Neural cell (in vitro differentiated cells): ENCODE results near the gene RABGAP1L. TPM values are rescaled to one million over a fixed set of nuclear protein-coding genes. Genes with fewer than 3 reads are reported as not detected.

Experiments
- H2AFZ ChIP-seq: fragments of 200-600, 300-800 bp; sonication (generic), shearing (Covaris generic); 2 replicates; pipeline ENCODE4 v1.6.0; 2014; ENCODE audit warnings: low read depth, mild to moderate bottlenecking, antibody characterized with exemption, low read length, moderate library complexity
- H3F3A ChIP-seq: fragments of 200-600 bp; shearing (Covaris generic); 2 replicates; pipeline ENCODE4 v1.6.1; 2016; ENCODE audit warnings: mild to moderate bottlenecking, moderate library complexity, mixed read lengths, antibody characterized with exemption, low read length; ENCODE audit not compliant: insufficient read depth, poor library complexity, severe bottlenecking
- H3K27ac ChIP-seq: fragments of 200-600, 300-800 bp; sonication (generic), shearing (Covaris generic); 2 replicates; pipeline ENCODE4 v1.5.1; 2014; ENCODE audit warnings: mild to moderate bottlenecking, low read length, moderate library complexity
- H3K27me3 ChIP-seq: fragments of 300-800, 200-600 bp; sonication (generic), shearing (Covaris generic); 2 replicates; pipeline ENCODE4 v1.6.0; 2014; ENCODE audit warnings: mild to moderate bottlenecking, low read depth, low read length, moderate library complexity; ENCODE audit not compliant: insufficient read depth
- H3K36me3 ChIP-seq: fragments of 300-800, 200-600 bp; sonication (generic), shearing (Covaris generic); 2 replicates; pipeline ENCODE4 v1.5.1; 2014; ENCODE audit warnings: mild to moderate bottlenecking, antibody characterized with exemption, low read length, moderate library complexity; ENCODE audit not compliant: insufficient read depth
- H3K4me2 ChIP-seq: fragments of 300-800, 200-600 bp; sonication (generic), shearing (Covaris generic); 2 replicates; pipeline ENCODE4 v1.6.0; 2014; ENCODE audit warnings: mild to moderate bottlenecking, low read length
- H3K4me3 ChIP-seq: fragments of 300-800, 200-600 bp; sonication (generic), shearing (Covaris generic); 2 replicates; pipeline ENCODE4 v1.5.1; 2014; ENCODE audit warnings: mild to moderate bottlenecking, low read length, moderate library complexity
- H3K79me2 ChIP-seq: fragments of 200-600 bp; shearing (Covaris generic); replicated peaks from 2 replicates; pipeline ENCODE4 v1.6.0; 2014; ENCODE audit warnings: mild to moderate bottlenecking, low read length, moderate library complexity; ENCODE audit not compliant: insufficient read depth
- H3K9ac ChIP-seq: fragments of 300-800, 200-600 bp; sonication (generic), shearing (Covaris generic); 2 replicates; pipeline ENCODE4 v1.6.1; 2016; ENCODE audit warnings: mild to moderate bottlenecking, low read length, mixed read lengths
- H3K9me2 ChIP-seq: fragments of 200-600 bp; shearing (Covaris generic); 2 replicates; pipeline ENCODE4 v1.6.1; 2016; ENCODE audit warnings: mild to moderate bottlenecking, low read length, mixed read lengths; ENCODE audit not compliant: insufficient read depth
- H3K9me3 ChIP-seq: fragments of 200-600, 300-800 bp; sonication (generic), shearing (Covaris generic); 2 replicates; pipeline ENCODE4 v1.6.1; 2016; ENCODE audit warnings: mild to moderate bottlenecking, mixed run types, low read length, moderate library complexity, mixed read lengths
- H4K20me1 ChIP-seq: fragments of 200-600 bp; shearing (Covaris generic); 2 replicates; pipeline ENCODE4 v1.6.1; 2016; ENCODE audit warnings: mild to moderate bottlenecking, mixed run types; ENCODE audit not compliant: insufficient read depth
- CTCF ChIP-seq: fragments of 450-650 bp; IDR thresholded peaks from 2 replicates; pipeline ENCODE4 v1.5.1; 2014; ENCODE audit warnings: antibody characterized with exemption, mild to moderate bottlenecking, moderate library complexity; ENCODE audit not compliant: poor library complexity, severe bottlenecking
- EZH2 ChIP-seq: fragments of 200-600, 300-800 bp; shearing (Covaris generic), sonication (generic); IDR thresholded peaks from 2 replicates; pipeline ENCODE4 v1.6.1; 2014; ENCODE audit warnings: antibody characterized with exemption, low read length, borderline replicate concordance, mild to moderate bottlenecking; ENCODE audit not compliant: insufficient read depth, poor library complexity, severe bottlenecking
- MXI1 ChIP-seq: fragments of 450-650 bp; conservative IDR thresholded peaks from 2 replicates; pipeline ENCODE4 v1.6.1; 2014; ENCODE audit warnings: antibody characterized with exemption, mild to moderate bottlenecking; ENCODE audit not compliant: poor library complexity, severe bottlenecking
- POLR2AphosphoS5 ChIP-seq: IDR thresholded peaks from 2 replicates; pipeline ENCODE4 v1.6.1; 2012
- RAD21 ChIP-seq: fragments of 450-650 bp; conservative IDR thresholded peaks from 2 replicates; pipeline ENCODE4 v1.6.1; 2014; ENCODE audit warnings: antibody characterized with exemption, mild to moderate bottlenecking, moderate library complexity
- REST ChIP-seq: IDR thresholded peaks from 2 replicates; pipeline ENCODE4 v1.6.1; 2012; ENCODE audit warnings: borderline replicate concordance
- TAF1 ChIP-seq: IDR thresholded peaks from 2 replicates; pipeline ENCODE4 v1.6.1; 2012; ENCODE audit warnings: low read depth
- polyA plus RNA-seq: library from polyadenylated mRNA; depleted of rRNA; stranded (reverse); fragments of >200 nt; gene quantifications from 2 replicates; pipeline ENCODE4 v1.2.3, GENCODE V29; 2014

Gene RABGAP1L
- polyA plus RNA-seq, 1 donor from 2014 or later: 32.2 TPM

- no peak for TF ChIP-seq CTCF
Observed at GRCh38 chr1:174736831-174737230, 577.5 kb downstream of the RABGAP1L start (continued).

GRCh38 chr1:174740249-174740968 lies 581.1 kb downstream of the RABGAP1L start:
- Histone ChIP-seq H4K20me1 (no peaks in the 10 kb centered on the region), H3K4me2 (no peak overlapping the region), H3K27me3 (no peaks in the 10 kb centered on the region), H3K36me3 (no peaks in the 10 kb centered on the region), H3K9me3 (no peaks in the 10 kb centered on the region), H3K4me3 (no peak overlapping the region), H2AFZ (no peak overlapping the region), H3K79me2 (no peaks in the 10 kb centered on the region), H3F3A (no peaks in the 10 kb centered on the region), H3K9me2 (no peaks in the 10 kb centered on the region), H3K27ac (no peak overlapping the region), H3K9ac (no peak overlapping the region)
- TF ChIP-seq RAD21: no peak
- TF ChIP-seq POLR2AphosphoS5: no peak
- no peak for TF ChIP-seq EZH2
- no peak for TF ChIP-seq TAF1
- TF ChIP-seq MXI1: no peak
- TF ChIP-seq REST: no peak

- Histone ChIP-seq H3K9me2 (no peaks in the 10 kb centered on the region), H2AFZ (no peak overlapping the region), H3F3A (no peaks in the 10 kb centered on the region), H4K20me1 (no peaks in the 10 kb centered on the region), H3K27me3 (no peaks in the 10 kb centered on the region), H3K79me2 (no peaks in the 10 kb centered on the region), H3K4me3 (no peak overlapping the region), H3K36me3 (no peaks in the 10 kb centered on the region), H3K4me2 (no peak overlapping the region), H3K9ac (no peak overlapping the region), H3K9me3 (no peaks in the 10 kb centered on the region), H3K27ac (no peak overlapping the region)
- no peak for TF ChIP-seq REST
- no peak for TF ChIP-seq TAF1
- TF ChIP-seq POLR2AphosphoS5: no peak
Observed at GRCh38 chr1:174742805-174743653, 583.7 kb downstream of the RABGAP1L start.
